Neural progenitor cell (in vitro differentiated cells): ENCODE data around the gene KCNMB4. TPM values are rescaled to one million over a fixed set of nuclear protein-coding genes. Genes with fewer than 3 reads are reported as not detected.

ENCODE experiments used
- DNase-seq: peaks from one replicate; pipeline ENCODE4 v3.0.0-alpha.2; 2016; ENCODE audit warnings: low spot score
- H2AFZ ChIP-seq: fragments of 200-600 bp; sonication (generic); replicated peaks from 2 replicates; pipeline ENCODE4 v1.6.1; 2016; ENCODE audit warnings: antibody characterized with exemption
- H3F3A ChIP-seq: fragments of 200-600 bp; sonication (generic); 2 replicates; pipeline ENCODE4 v1.6.1; 2016; ENCODE audit warnings: antibody characterized with exemption, low read depth
- H3K27ac ChIP-seq: fragments of 200-600 bp; sonication (generic); 2 replicates; pipeline ENCODE4 v1.5.1; 2016; ENCODE audit warnings: mild to moderate bottlenecking
- H3K27me3 ChIP-seq: fragments of 200-600 bp; sonication (generic); 2 replicates; pipeline ENCODE4 v1.6.1; 2016; ENCODE audit warnings: mild to moderate bottlenecking, moderate library complexity
- H3K36me3 ChIP-seq: fragments of 200-600 bp; sonication (generic); 2 replicates; pipeline ENCODE4 v1.5.1; 2016
- H3K4me1 ChIP-seq: fragments of 200-600 bp; sonication (generic); 2 replicates; pipeline ENCODE4 v1.6.1; 2016; ENCODE audit warnings: mixed run types
- H3K4me2 ChIP-seq: fragments of 200-600 bp; sonication (generic); 2 replicates; pipeline ENCODE4 v1.6.1; 2016
- H3K4me3 ChIP-seq: fragments of 200-600 bp; sonication (generic); 2 replicates; pipeline ENCODE4 v1.5.1; 2016
- H3K79me2 ChIP-seq: fragments of 200-600 bp; sonication (generic); 2 replicates; pipeline ENCODE4 v1.6.1; 2016; ENCODE audit warnings: low read depth
- H3K9ac ChIP-seq: fragments of 200-600 bp; sonication (generic); 2 replicates; pipeline ENCODE4 v1.6.1; 2016
- H3K9me3 ChIP-seq: fragments of 200-600 bp; sonication (generic); 2 replicates; pipeline ENCODE4 v1.5.1; 2016; ENCODE audit warnings: low read depth
- H4K20me1 ChIP-seq: fragments of 200-600 bp; sonication (generic); 2 replicates; pipeline ENCODE4 v1.6.1; 2016; ENCODE audit warnings: low read depth
- H3K27ac Mint-ChIP-seq: 3 replicates; pipeline ENCODE4 v1.8.0; 2021; ENCODE audit warnings: mixed read lengths
- H3K27me3 Mint-ChIP-seq: 2 replicates; pipeline ENCODE4 v1.8.0; 2022; ENCODE audit warnings: low read depth, mild to moderate bottlenecking, inconsistent platforms, moderate library complexity, mixed read lengths; ENCODE audit not compliant: insufficient read depth
- H3K36me3 Mint-ChIP-seq: 3 replicates; pipeline ENCODE4 v1.8.0; 2021; ENCODE audit warnings: mixed read lengths
- H3K4me1 Mint-ChIP-seq: 3 replicates; pipeline ENCODE4 v1.8.0; 2021; ENCODE audit warnings: mixed read lengths
- H3K4me3 Mint-ChIP-seq: 3 replicates; pipeline ENCODE4 v1.8.0; 2021; ENCODE audit warnings: mild to moderate bottlenecking, moderate library complexity, mixed read lengths
- H3K9me3 Mint-ChIP-seq: 3 replicates; pipeline ENCODE4 v1.8.0; 2020; ENCODE audit warnings: mixed read lengths
- EZH2 ChIP-seq: fragments of 200-600 bp; sonication (generic); IDR thresholded peaks from 2 replicates; pipeline ENCODE4 v1.6.1; 2017; ENCODE audit warnings: antibody characterized with exemption, mild to moderate bottlenecking, moderate library complexity
- EZH2phosphoT487 ChIP-seq: fragments of 200-600 bp; sonication (generic); IDR thresholded peaks from 2 replicates; pipeline ENCODE4 v1.6.1; 2017; ENCODE audit warnings: antibody characterized with exemption
- total RNA-seq: library from RNA; depleted of rRNA; stranded (reverse); fragments of >200 nt; gene quantifications from 2 replicates; pipeline ENCODE4 v1.2.3, GENCODE V29; 2015; ENCODE audit warnings: low replicate concordance
- TF ChIP-seq, protein P1 (sequence below): fragments of 200-600 bp; sonication (generic); IDR thresholded peaks from 2 replicates; pipeline ENCODE4 v1.5.1; 2017; ENCODE audit warnings: antibody characterized with exemption, mild to moderate bottlenecking

Gene KCNMB4
- total RNA-seq, 1 donor from 2014 or later, result 8.5 TPM

DNA sequence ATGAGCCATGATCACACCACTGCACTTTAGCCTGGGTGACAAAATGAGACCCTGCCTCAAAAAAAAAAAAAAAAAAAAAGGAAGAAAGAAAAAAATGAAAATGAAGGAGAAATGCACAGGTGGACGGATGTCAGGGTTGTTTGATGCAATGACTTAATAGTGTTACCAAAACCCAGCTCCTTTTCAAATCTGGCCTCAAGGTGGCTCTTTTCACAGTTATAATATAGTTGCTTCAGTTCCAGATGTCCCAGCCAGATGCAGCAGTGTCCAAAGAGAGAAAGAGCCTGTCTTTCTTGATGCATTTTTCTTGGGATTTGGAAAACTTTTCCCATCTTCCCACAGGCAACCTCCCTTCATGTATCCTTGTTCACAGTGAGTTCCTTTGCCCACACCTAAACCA lies 36.5 kb downstream of the KCNMB4 start:
- no peaks in the 10 kb centered on the region for H3K9me3 Mint-ChIP-seq
- Histone ChIP-seq H3K27me3 (no peaks in the 10 kb centered on the region), H4K20me1 (no peaks in the 10 kb centered on the region), H3K79me2 (no peaks in the 10 kb centered on the region), H3F3A (no peaks in the 10 kb centered on the region), H3K36me3 (no peaks in the 10 kb centered on the region), H3K4me3 (no peak overlapping the region), H3K9me3 (no peaks in the 10 kb centered on the region), H2AFZ (no peak overlapping the region), H3K27ac (no peak overlapping the region), H3K4me1 (no peaks in the 10 kb centered on the region), H3K4me2 (no peak overlapping the region), H3K9ac (no peak overlapping the region)
- no peak overlapping the region for H3K4me3 Mint-ChIP-seq
- H3K27me3 Mint-ChIP-seq, result peaks cover 5% of the 10 kb centered on the region
- H3K4me1 Mint-ChIP-seq, result no peaks in the 10 kb centered on the region
- no peak for TF ChIP-seq EZH2phosphoT487
- TF ChIP-seq, protein P1, sequence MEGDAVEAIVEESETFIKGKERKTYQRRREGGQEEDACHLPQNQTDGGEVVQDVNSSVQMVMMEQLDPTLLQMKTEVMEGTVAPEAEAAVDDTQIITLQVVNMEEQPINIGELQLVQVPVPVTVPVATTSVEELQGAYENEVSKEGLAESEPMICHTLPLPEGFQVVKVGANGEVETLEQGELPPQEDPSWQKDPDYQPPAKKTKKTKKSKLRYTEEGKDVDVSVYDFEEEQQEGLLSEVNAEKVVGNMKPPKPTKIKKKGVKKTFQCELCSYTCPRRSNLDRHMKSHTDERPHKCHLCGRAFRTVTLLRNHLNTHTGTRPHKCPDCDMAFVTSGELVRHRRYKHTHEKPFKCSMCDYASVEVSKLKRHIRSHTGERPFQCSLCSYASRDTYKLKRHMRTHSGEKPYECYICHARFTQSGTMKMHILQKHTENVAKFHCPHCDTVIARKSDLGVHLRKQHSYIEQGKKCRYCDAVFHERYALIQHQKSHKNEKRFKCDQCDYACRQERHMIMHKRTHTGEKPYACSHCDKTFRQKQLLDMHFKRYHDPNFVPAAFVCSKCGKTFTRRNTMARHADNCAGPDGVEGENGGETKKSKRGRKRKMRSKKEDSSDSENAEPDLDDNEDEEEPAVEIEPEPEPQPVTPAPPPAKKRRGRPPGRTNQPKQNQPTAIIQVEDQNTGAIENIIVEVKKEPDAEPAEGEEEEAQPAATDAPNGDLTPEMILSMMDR, result no peak
- TF ChIP-seq EZH2, result no peak
- DNase-seq, result no peak
- peaks cover 46% of the 10 kb centered on the region for H3K36me3 Mint-ChIP-seq
- no peak overlapping the region for H3K27ac Mint-ChIP-seq

DNA sequence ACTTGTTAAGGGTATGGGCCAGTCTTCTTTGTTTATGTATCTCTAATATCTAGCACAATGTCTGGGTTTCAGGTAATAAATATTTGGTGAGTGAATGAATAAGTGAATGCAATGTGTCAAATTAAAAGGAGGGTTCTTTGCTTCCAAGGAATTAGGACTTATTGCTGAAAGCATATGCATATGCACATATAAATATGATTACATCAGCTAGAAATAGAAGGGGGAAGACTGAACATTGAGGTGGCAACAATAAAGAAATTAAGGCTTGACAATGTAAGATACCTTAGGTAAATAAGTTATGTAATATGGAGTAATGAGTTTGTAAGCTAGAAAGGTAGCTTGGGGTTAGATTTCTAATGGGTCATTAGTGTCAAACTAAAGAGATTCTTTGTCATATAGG lies 37.7 kb downstream of the KCNMB4 start:
- Histone ChIP-seq H3K79me2 (no peaks in the 10 kb centered on the region), H2AFZ (no peak overlapping the region), H3K9me3 (no peaks in the 10 kb centered on the region), H3K4me1 (no peaks in the 10 kb centered on the region), H3F3A (no peaks in the 10 kb centered on the region), H3K27me3 (no peaks in the 10 kb centered on the region), H4K20me1 (no peaks in the 10 kb centered on the region), H3K36me3 (no peaks in the 10 kb centered on the region), H3K4me2 (no peak overlapping the region), H3K27ac (no peak overlapping the region), H3K4me3 (no peak overlapping the region), H3K9ac (no peak overlapping the region)
- DNase-seq, result no peak
- Mint-ChIP-seq H3K27ac (no peak overlapping the region), H3K9me3 (no peaks in the 10 kb centered on the region), H3K4me1 (no peaks in the 10 kb centered on the region), H3K36me3 (peaks cover 49% of the 10 kb centered on the region), H3K27me3 (peaks cover 2% of the 10 kb centered on the region), H3K4me3 (no peak overlapping the region)
- TF ChIP-seq EZH2phosphoT487, result no peak
- TF ChIP-seq, protein P1, result no peak
- TF ChIP-seq EZH2, result no peak

DNA sequence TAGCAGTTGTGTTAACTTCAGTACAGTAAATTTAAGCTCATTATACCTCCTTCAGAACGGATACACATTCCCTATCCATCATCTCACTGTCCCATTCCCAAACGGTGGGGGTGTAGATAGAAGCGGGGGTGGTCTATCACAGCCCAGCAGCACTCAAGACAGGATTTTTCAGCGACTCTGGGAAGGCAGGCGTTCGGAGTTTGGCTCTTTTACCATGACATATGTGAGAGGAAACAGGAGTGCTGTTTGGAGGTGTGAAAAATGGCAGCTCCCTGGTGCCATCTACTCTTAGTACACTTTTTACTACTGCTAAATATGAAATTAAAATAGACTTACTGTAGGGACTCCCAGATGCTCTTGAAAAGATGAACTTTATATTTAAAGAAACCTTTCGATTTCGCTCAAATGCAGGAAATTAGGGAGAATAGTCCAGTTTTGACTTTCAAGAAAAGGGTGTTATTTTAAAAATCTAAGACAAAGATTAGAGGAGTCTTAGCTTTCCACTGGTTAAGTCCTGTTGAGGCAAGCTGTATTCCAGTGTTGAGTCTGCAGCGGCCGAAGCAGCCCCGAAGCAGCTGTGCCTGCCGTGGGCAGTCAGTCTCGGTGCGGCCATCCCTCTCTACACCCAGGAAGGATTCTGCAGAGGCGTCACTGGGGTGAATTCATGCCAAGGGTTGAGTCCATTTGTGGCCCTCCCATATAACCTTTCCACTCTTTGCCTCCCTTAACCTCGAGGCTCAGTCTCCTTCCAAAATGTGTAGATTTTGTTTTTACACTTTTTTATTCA lies 42.1 kb downstream of the KCNMB4 start:
- no peak overlapping the region for H3K4me3 Mint-ChIP-seq

More for the DNA sequence above, 42.1 kb downstream of the KCNMB4 start:
- Mint-ChIP-seq H3K27me3 (peaks cover 2% of the 10 kb centered on the region), H3K9me3 (no peaks in the 10 kb centered on the region), H3K27ac (no peak overlapping the region), H3K36me3 (peaks cover 42% of the 10 kb centered on the region), H3K4me1 (no peaks in the 10 kb centered on the region)
- no peak for TF ChIP-seq EZH2phosphoT487
- no peak for TF ChIP-seq EZH2
- TF ChIP-seq, protein P1, result no peak
- DNase-seq, result no peak
- Histone ChIP-seq H2AFZ (no peak overlapping the region), H3K27ac (no peak overlapping the region), H3K27me3 (no peaks in the 10 kb centered on the region), H3K36me3 (no peaks in the 10 kb centered on the region), H3K4me2 (no peak overlapping the region), H3K4me1 (no peaks in the 10 kb centered on the region), H4K20me1 (no peaks in the 10 kb centered on the region), H3K9me3 (no peaks in the 10 kb centered on the region), H3K79me2 (no peaks in the 10 kb centered on the region), H3K9ac (no peak overlapping the region), H3K4me3 (no peak overlapping the region), H3F3A (no peaks in the 10 kb centered on the region)
